Measurements from ENCODE around the gene NTRK1. TPM values are rescaled to one million over a fixed set of nuclear protein-coding genes. Genes with fewer than 3 reads are reported as not detected.

The NTRK1 gene
- total RNA-seq, 1 experiment from 2014 or later = 0.89 TPM

GRCh38 chr1:156889802-156890580 is 29.3 kb downstream of the NTRK1 start (continued):
- TF ChIP-seq SIN3A (IDR thresholded peaks at IDR 0.05; ENCODE audit: low read depth) = no peak
- TF ChIP-seq EZH2phosphoT487 (IDR thresholded peaks at IDR 0.05; ENCODE audit: borderline replicate concordance) = no peak
- no peak for TF ChIP-seq EZH2 (IDR thresholded peaks at IDR 0.05)
- no peak for TF ChIP-seq ZNF274 (IDR thresholded peaks at IDR 0.05; ENCODE audit: low read depth, low read length)
- peak; percentile 59 for TF ChIP-seq POLR2AphosphoS5 (IDR thresholded peaks at IDR 0.05; ENCODE audit: low read depth, low read length)

- Histone ChIP-seq H4K20me1 (ENCODE audit: insufficient read depth) (no peaks in the 10 kb centered on the region), H3K9me3 (ENCODE audit: control insufficient read depth in 1 of 2, insufficient read depth in 1 of 2, low read depth in 1 of 2, low read length in 2 of 2) (no peaks in the 10 kb centered on the region), H3K27me3 (ENCODE audit: insufficient read depth, low read length) (no peaks in the 10 kb centered on the region), H2AFZ (ENCODE audit: low read depth, low read length, poor library complexity, severe bottlenecking) (peak overlapping the region; percentile 87), H3K4me2 (ENCODE audit: low read length) (peak overlapping the region; percentile 62), H3K4me1 (ENCODE audit: control insufficient read depth in 1 of 2, insufficient read depth in 2 of 2, low read length in 2 of 2) (peaks cover 24 to 60% of the 10 kb centered on the region in 2 experiments), H3K79me2 (ENCODE audit: insufficient read depth, low read length) (no peaks in the 10 kb centered on the region), H3K36me3 (ENCODE audit: control insufficient read depth in 1 of 2, insufficient read depth in 2 of 2, low read length in 2 of 2) (no peaks in the 10 kb centered on the region), H3K27ac (ENCODE audit: low read depth, low read length) (no peak overlapping the region), H3K9me2 (ENCODE audit: insufficient read depth) (no peaks in the 10 kb centered on the region), H3K4me3 (replicated peaks in 1 of 2; ENCODE audit: low read depth in 1 of 2, low read length in 2 of 2) (peak overlapping the region in 1 of 2 experiments; percentile 18; a peak in 1 of 4 replicates), H3K9ac (ENCODE audit: low read length) (peak overlapping the region; percentile 10; the same call in 1 of the 2 replicates)
- intact Hi-C loops (cut with micrococcal nuclease) = loop anchor here (1.0 kb wide), 1 partner anchor 35 kb away; no protein-coding TSS in a partner anchor
- ChIA-PET POLR2A (no interaction called here), RAD21 (ENCODE audit: low non-redundant PET in 1 of 2, low total read pairs in 2 of 2, uncharacterized antibody in 2 of 2, unreplicated experiment in 2 of 2) (interaction anchor here (0.6 to 1.5 kb wide), 6 partner anchors 28 to 300 kb away, joined by 3 to 4 read pairs (median 3); partner anchors contain the start of gene LRRC71 (in 1 of the 2)), CTCF (interaction anchor here (0.6 to 4.6 kb wide), 11 partner anchors 9 to 264 kb away, joined by 3 to 62 read pairs (median 4); partner anchors contain the start of gene LRRC71)
- DNase-seq (ENCODE audit: low read depth, low spot score) (peak; percentile 75), ATAC-seq (peak; percentile 77)
- TF ChIP-seq ELF1 (IDR thresholded peaks at IDR 0.05; ENCODE audit: borderline replicate concordance, low read depth) (no peak), CTCF (IDR thresholded peaks at IDR 0.05 in 2 of 3, conservative IDR thresholded peaks at IDR 0.05 in 1 of 3; ENCODE audit: borderline replicate concordance in 1 of 3, insufficient read depth in 1 of 3, low read depth in 2 of 3, low read length in 2 of 3) (peak in 2 of 3 experiments; percentile 86 to 89; a peak in 4 of 6 replicates)
- BruUV-seq (replicated peaks) = no TSS peak
Observed at GRCh38 chr1:156892190-156893047, 31.8 kb downstream of the NTRK1 start.

Measured in HCT116 (cell line).